Amniotic epithelial cell (primary cell): ENCODE data around the gene KIAA0408.
"Not testable (repeated sequence)": the region's sequence is repeated elsewhere in the genome, so short reads cannot be mapped to it uniquely, and the experiment has no call there.

Source experiments
- DNase-seq: peaks from one replicate; pipeline ENCODE4 v3.0.0-alpha.2; 2010; ENCODE audit warnings: low read depth

KIAA0408 gene

DNA sequence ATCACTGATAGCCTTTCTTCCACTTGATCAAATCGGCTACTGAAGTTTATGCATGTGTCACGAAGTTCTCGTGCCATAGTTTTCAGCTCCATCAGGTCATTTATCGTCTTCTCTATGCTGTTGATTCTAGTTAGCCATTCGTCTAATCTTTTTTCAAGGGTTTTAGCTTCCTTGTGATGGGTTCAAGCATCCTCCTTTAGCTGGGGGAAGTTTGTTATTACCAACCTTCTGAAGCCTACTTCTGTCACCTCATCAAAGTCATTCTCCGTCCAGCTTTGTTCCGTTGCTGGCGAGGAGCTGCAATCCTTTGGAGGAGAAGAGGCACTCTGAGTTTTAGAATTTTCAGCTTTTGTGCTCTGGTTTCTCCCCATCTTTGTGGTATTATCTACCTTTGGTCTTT, 47.2 kb downstream of the KIAA0408 start:
- not testable (repeated sequence) for DNase-seq
